ENCODE results near the gene RNU1-1.
"Not testable (repeated sequence)": the region's sequence is repeated elsewhere in the genome, so short reads cannot be mapped to it uniquely, and the experiment has no call there.

The RNU1-1 gene

DNA sequence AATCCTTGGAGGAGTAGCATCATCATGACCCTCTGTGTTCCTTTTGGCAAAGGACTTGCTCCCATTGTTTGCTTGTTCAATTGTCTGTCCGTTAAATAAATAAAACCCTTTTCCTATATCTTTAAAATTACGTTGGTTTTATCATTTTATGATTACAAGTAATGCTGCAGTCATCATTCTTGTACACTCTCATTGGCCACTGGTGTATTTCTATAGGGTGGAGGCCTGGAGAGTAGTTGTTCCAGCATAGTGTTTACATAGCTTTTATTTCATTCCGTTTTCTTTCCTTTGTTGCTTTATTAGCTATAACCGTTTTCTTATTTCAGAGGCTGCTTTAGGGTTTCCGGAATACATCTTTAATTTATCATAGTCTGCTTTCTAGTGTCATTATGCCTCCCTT, 7.6 kb upstream of the RNU1-1 start:
- not testable (repeated sequence) for DNase-seq (ENCODE audit: low spot score)

DNA sequence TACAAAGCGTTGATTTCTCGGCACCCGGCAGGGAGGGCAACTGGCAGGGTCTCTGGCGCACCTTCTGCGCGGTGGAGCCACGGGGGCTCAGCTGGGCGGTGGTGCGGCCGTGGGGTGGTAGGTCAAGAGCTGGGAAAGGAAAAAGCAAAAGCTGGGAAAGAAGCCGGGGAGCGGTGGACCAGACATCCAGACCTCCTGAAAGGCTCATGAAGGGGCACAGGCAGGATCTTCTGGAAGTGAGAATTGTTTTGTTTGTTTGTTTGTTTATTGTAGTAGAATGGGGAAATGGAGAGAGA, 7.2 kb upstream of the RNU1-1 start:
- DNase-seq (ENCODE audit: low spot score), result no peak

GRCh38 chr1:16520435-16521287, 6.6 kb upstream of the RNU1-1 start:
- not testable (repeated sequence) for DNase-seq (ENCODE audit: low spot score)

DNA sequence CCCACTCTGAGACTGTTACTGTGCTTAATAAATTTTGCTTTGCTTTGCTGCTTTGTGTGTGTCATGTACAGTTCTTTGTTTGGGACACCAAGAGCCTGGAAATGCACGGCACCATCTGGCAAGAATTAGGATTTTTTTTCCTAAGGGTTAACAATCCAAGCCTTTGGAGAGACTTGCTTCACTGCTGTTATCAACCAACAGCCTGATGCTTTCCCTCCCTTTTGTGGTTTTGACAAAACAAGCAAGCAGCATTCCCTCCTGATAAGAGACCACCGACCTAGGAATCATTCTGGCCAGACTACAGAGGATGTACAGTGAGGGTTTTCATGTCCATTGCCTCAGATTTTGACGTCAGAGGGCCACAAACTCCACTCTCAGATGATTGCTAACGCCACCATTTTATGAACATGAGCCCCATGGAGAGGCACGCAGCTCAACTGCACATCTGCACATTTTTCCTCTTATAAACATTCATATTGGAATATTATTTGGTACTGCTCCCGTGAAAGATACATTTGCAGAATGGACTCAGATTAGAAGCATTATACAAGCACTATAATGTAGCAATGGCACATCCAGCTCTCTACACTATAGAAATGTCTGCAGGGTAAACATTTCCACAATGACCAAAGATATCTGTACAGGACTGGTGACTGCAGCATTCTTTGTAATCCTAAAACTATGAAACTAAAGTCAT, 5.3 kb upstream of the RNU1-1 start:
- DNase-seq (ENCODE audit: low spot score), result not testable (repeated sequence)

- DNase-seq (ENCODE audit: low spot score), result not testable (repeated sequence)
Measured at GRCh38 chr1:16518913-16519254, 4.8 kb upstream of the RNU1-1 start.

DNA sequence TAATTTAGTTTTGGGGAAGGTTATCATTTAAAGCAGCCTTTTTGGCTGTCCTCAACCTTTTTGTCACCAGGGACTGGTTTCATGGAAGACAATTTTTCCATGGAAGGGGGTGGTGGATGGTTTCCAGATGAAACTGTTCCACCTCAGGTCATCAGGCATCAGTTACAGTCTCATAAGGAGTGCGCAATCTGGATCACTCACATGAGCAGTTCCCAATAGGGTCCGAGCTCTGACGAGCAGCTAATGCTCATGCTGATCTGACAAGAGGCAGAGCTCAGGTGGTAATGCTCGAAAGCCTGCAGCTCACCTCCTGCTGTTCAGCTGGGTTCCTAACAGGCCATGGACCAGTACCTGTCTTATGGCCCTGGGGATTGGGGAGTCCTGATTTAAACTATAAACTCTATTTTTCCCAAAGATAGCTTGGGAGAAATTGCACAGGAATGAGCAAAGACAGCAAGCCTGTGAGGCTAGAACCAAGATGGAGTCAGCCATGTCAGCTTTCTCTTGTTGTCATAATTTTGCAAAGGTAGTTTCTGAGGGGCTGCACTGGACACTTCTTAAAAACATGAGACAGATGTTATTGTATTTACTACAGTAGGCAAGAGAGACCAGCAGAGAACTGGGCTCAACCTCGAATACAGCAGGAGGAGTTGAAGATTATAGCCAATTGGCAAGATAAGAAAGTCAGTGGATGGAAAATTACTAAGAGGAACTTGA, 2.8 kb upstream of the RNU1-1 start:
- not testable (repeated sequence) for DNase-seq (ENCODE audit: low spot score)

DNA sequence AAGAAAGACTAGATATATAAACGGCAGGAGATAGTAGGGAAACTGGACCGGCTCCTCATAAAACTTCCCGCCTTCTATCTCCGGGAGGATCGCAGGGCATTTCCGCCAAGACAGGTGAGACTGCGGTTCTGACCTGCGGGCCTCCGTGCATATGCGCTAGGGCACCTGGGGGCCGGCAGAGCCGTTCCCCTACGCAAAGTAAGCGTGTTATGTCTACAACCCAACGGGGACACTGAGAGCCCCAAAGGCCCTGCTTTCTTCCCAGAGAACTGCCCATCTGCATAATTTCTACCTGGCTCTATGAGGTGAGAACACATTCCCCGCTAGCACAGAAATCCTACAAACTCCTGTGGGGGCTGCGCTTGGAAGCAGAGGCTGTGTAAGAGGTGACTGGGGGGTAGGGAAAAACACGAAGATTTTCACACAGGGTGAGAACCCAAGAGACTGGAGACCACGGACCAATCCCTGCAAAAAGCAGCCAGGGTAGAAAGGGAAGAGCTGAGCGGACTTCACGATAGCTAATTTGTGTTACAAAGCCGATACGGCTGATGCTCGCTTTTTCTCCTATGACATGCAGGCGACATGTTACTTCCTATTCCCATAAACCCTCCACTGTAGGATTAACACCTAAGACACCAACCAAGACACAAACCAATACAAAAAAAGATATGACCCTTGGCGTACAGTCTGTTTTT, 526 bp downstream of the RNU1-1 start:
- DNase-seq (ENCODE audit: low spot score), result not testable (repeated sequence)

DNA sequence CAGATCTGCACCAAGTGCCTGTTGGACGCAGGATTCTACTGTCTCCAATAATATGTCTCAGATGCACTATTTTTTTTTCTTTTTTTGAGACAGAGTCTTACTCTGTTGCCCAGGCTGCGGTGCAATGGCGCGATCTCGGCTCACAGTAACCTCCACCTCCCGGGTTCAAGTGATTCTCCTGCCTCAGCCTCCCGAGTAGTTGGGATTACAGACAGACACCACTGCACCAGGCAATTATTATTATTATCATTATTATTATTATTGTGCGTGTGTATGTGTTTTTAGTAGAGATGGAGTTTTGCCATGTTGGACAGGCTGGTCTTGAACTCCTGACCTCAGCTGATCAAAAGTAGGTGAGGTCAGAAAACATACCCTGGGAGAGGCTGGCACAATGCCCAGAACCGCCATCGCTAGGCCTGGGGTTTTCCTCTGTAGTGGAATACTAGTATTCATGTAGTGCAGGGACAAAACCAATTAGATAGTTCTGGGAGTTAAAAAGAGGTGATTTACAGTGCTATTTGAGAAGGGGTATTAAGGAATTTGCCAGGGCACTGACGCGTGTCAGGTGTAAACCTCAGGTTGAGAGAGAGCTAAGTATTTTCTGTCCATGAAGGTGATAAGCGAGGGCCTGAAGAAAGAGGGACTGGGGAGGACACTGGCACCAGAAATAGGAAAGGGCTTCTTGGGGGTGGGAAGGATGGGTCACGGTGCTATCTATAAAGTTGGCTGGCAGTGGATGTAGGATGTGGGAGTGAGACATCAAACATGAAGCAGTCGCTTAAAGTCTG, 1.3 kb downstream of the RNU1-1 start:
- DNase-seq (ENCODE audit: low spot score), result not testable (repeated sequence)

GRCh38 chr1:16511926-16512325, 2.2 kb downstream of the RNU1-1 start:
- DNase-seq (ENCODE audit: low spot score), result not testable (repeated sequence)

- not testable (repeated sequence) for DNase-seq (ENCODE audit: low spot score)
Measured at GRCh38 chr1:16508861-16509445, 5.1 kb downstream of the RNU1-1 start.

DNA sequence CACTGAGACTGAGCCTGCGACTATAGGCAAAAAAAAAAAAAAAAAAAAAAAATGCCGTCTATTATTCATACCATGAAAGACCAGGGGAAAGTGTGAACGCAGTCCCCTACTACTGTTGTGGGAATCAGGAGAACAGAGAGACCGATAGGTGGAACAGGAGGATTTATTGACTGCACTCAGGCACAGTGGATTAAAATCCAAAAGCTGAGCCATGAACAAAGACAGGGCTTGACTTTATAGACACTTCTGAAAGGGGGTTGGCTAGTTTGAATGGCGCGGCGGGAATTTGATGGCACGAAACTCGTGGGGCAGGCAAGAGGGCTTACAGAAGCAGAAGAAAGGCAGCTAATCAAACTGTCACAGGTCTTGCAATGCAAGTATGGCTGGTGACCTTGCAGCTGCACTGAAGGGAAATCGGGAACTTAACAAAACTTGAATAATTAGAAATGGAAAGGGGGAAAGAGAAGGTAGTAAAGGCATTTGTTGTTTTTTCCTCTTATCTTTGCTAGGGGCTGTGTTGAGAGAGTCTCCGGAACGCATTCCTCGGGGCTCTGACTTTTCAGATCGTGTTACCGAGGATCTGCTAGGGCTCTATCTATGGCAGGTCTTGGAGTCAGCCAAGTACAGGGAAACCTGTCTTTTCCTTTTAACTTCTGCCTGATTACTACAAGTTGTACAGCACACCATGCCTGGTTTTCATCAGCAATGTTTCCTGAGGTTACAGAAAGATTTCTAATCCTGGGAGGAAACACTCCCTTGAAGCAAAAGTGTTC, 7.5 kb downstream of the RNU1-1 start:
- not testable (repeated sequence) for DNase-seq (ENCODE audit: low spot score)

GRCh38 chr1:16505870-16506269, 8.2 kb downstream of the RNU1-1 start:
- DNase-seq (ENCODE audit: low spot score), result not testable (repeated sequence)

GRCh38 chr1:16503494-16503893, 10.6 kb downstream of the RNU1-1 start:
- no peak for DNase-seq (ENCODE audit: low spot score)

DNA sequence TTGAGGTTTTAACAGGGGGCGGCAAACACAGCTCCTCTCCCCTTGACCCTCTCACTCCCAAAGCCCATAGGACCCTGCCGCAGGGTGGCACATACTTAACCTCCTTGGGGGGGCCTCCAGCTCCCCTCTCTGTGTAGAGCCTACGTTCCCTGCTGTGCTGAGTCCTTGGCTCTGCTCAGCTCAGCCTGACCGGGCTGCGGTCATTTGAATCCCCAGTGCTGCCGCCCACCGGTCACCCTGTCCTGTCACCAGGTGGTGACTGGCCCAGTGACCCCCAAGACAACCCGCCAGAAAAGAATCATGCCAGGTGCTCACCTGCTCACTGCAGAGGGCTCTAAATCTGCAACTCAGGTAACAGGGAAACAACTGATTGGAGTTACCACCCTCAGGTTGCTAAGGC, 12.6 kb downstream of the RNU1-1 start:
- DNase-seq (ENCODE audit: low spot score), result not testable (repeated sequence)

- DNase-seq (ENCODE audit: low spot score), result not testable (repeated sequence)
Measured at GRCh38 chr1:16500975-16501374, 13.1 kb downstream of the RNU1-1 start.

- not testable (repeated sequence) for DNase-seq (ENCODE audit: low spot score)
Measured at GRCh38 chr1:16500466-16500865, 13.6 kb downstream of the RNU1-1 start.

DNA sequence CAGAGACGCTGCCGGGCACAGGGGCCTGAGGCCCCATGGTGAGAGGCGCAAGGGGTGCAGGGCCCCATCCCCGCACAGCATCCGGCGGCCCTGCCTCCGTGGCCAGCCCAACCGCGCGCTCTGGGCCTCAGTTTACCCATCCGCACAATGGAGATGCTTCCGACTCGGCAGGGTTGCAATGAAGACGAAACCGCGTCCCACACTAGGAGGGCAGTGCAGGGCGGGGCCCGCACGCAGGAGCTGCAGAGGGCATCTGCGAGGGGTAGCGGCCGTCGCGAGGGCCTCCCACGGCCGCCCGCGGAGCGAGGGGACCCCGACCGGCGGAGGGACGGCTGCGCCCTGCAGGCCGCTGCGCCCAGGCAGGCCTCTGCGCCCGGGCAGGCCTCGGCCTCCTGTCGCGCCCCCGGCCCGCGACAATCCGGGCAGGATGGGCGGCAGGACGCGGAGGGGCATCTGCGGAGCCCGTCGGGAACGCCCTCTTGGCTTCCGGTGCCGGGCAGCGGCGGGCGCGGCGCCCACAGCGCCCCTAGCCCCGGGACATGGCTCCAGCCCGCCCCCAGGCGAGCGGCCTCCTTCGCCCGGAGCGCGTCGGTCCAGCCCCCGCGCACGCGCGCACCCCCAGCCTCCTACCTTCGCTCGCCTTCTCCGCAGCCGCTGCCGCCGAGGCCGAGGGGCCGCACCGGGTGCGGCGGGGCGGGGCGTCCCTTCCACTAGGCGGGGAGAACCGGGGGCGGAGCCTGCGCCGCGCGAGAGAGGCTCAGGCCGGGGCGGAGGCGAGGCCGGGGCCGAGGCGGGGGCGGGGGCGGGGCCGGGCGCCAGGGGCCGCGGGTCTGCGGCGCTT, 15.3 kb downstream of the RNU1-1 start:
- peak; percentile 97 for DNase-seq (ENCODE audit: low spot score)

DNA sequence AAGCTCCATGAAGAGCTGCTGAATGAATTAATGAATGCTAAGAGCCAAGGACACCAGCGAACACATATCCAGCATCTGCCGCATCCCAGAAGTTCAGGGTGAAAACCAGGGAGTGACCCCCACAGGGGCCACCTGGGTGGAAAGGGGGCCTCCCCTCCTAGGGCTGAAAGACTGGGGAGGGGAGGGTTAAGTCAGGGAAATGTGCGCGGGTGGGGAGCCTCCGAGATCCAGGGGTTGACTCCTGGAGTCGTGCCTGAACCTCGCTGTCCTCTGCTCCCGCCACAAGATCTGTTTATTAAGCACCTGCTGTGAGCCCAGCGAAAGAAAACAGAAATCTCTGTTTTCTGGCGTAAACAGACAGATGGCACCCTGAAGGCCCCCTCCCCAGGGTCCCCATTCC, 16.0 kb downstream of the RNU1-1 start:
- DNase-seq (ENCODE audit: low spot score), result not testable (repeated sequence)

DNA sequence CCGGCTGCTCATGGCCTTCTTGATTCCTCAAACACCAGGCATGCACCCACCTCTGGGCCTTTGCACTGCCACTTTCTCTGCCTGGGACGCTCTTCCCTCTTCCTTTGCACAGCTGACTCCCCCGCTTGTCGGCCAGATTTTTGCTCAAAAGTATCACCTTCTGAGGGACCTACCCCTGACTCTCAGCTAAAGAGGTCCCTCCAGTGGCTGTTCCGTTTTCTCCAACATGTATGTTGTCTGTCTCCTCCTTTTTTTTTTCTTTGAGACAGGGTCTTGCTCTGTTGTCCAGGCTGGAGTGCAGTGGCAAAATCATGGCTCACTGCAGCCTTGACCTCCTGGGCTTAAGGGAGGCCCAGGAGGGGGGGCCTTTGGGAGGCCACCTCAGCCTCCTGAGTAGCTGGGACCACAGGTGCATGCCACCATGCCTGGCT, 16.6 kb downstream of the RNU1-1 start:
- DNase-seq (ENCODE audit: low spot score), result not testable (repeated sequence)

Data from left forelimb (tissue), 1 donor.